Measurements from ENCODE around the gene LPCAT1.

LPCAT1 gene

GRCh38 chr5:1468247-1468612, 55.5 kb downstream of the LPCAT1 start:
- ATAC-seq = peak; percentile 28; the same call in 1 of the 3 replicates
- TF ChIP-seq ZNF70 (CRISPR knock-in tag; IDR thresholded peaks at IDR 0.05) (no peak), CSDC2 (CRISPR knock-in tag; IDR thresholded peaks at IDR 0.05) (no peak), ZNF8 (CRISPR knock-in tag; IDR thresholded peaks at IDR 0.05) (no peak), POU6F1 (CRISPR knock-in tag; IDR thresholded peaks at IDR 0.05; ENCODE audit: borderline replicate concordance, low read depth) (no peak), ISL1 (CRISPR knock-in tag; IDR thresholded peaks at IDR 0.05) (no peak), TSHZ2 (CRISPR knock-in tag; IDR thresholded peaks at IDR 0.05) (no peak), OSR1 (CRISPR knock-in tag; IDR thresholded peaks at IDR 0.05) (no peak), ZFP30 (CRISPR knock-in tag; IDR thresholded peaks at IDR 0.05) (no peak), ZFP3 (CRISPR knock-in tag; IDR thresholded peaks at IDR 0.05) (no peak), ZNF565 (CRISPR knock-in tag; conservative IDR thresholded peaks at IDR 0.05; ENCODE audit: low read depth) (no peak), ZC3H10 (CRISPR knock-in tag; IDR thresholded peaks at IDR 0.05) (no peak)

GRCh38 chr5:1467341-1468246, 56.2 kb downstream of the LPCAT1 start:
- no peak for ATAC-seq
- TF ChIP-seq ZNF565 (CRISPR knock-in tag; conservative IDR thresholded peaks at IDR 0.05; ENCODE audit: low read depth) (no peak), TOX (CRISPR knock-in tag; IDR thresholded peaks at IDR 0.05; ENCODE audit: borderline replicate concordance) (no peak), POU6F1 (CRISPR knock-in tag; IDR thresholded peaks at IDR 0.05; ENCODE audit: borderline replicate concordance, low read depth) (no peak), ZFP30 (CRISPR knock-in tag; IDR thresholded peaks at IDR 0.05) (no peak), CSRNP3 (CRISPR knock-in tag; IDR thresholded peaks at IDR 0.05) (no peak), CREB5 (CRISPR knock-in tag; IDR thresholded peaks at IDR 0.05; ENCODE audit: low read depth) (no peak)

- no peak for ATAC-seq
- TF ChIP-seq BACH2 (CRISPR knock-in tag; IDR thresholded peaks at IDR 0.05; ENCODE audit: borderline replicate concordance) (no peak), ZNF8 (CRISPR knock-in tag; IDR thresholded peaks at IDR 0.05) (no peak), POU6F1 (CRISPR knock-in tag; IDR thresholded peaks at IDR 0.05; ENCODE audit: borderline replicate concordance, low read depth) (no peak), TCF4 (CRISPR knock-in tag; IDR thresholded peaks at IDR 0.05; ENCODE audit: borderline replicate concordance) (no peak), OSR1 (CRISPR knock-in tag; IDR thresholded peaks at IDR 0.05) (no peak), PATZ1 (CRISPR knock-in tag; IDR thresholded peaks at IDR 0.05; ENCODE audit: borderline replicate concordance) (no peak), ESRRG (CRISPR knock-in tag; IDR thresholded peaks at IDR 0.05) (no peak), SNAI2 (CRISPR knock-in tag; IDR thresholded peaks at IDR 0.05) (no peak), RARB (CRISPR knock-in tag; IDR thresholded peaks at IDR 0.05) (no peak), ARNTL (CRISPR knock-in tag; IDR thresholded peaks at IDR 0.05; ENCODE audit: borderline replicate concordance, low read depth) (no peak), GLIS3 (CRISPR knock-in tag; IDR thresholded peaks at IDR 0.05) (no peak), ZFP30 (CRISPR knock-in tag; IDR thresholded peaks at IDR 0.05) (no peak), CREB5 (CRISPR knock-in tag; IDR thresholded peaks at IDR 0.05; ENCODE audit: low read depth) (no peak)
These were observed 57.0 kb downstream of the LPCAT1 start for GRCh38 chr5:1466631-1467265.
